HCT116 (cell line): Measurements from ENCODE around the gene MMS19. TPM values are rescaled to one million over a fixed set of nuclear protein-coding genes. Genes with fewer than 3 reads are reported as not detected.
A peak's percentile ranks its signal among the peaks of the same experiment; 100 is the strongest.

ENCODE experiments used
- ATAC-seq: fragments of 200-7000 bp; cut with Tn5 transposase; 2 replicates; pipeline ENCODE4 v1.9.1; 2020; ENCODE audit warnings: mild to moderate bottlenecking, moderate library complexity
- BruUV-seq: library from RNA; stranded (reverse); fragments of 400-500 nt; replicated peaks from 2 replicates; lab custom pipeline; 2021; lab: Mats Ljungman, UMichigan
- CTCF ChIA-PET: fragments of 300-600 bp; sonication (Branson Sonifier 250); formaldehyde crosslinking; loops from one replicate; lab custom pipeline; 2021; ENCODE audit warnings: antibody characterized with exemption; lab: Charles Lee
- POLR2A ChIA-PET: fragments of 300-600, 350-600 bp; sonication (Branson Sonifier 250); formaldehyde crosslinking; loops from one replicate; lab custom pipeline; 2021; ENCODE audit warnings: antibody characterized with exemption; lab: Charles Lee
- RAD21 ChIA-PET, 2 experiments: fragments of 300-600 bp; sonication (Branson Sonifier 250); formaldehyde crosslinking; loops; one replicate each; lab custom pipeline; 2023; ENCODE audit warnings: low total read pairs in 2 of 2; ENCODE audit not compliant: uncharacterized antibody in 2 of 2, unreplicated experiment in 2 of 2, low non-redundant PET in 1 of 2; lab: Charles Lee
- DNase-seq: peaks from one replicate; pipeline ENCODE4 v3.0.0-alpha.2; 2010; ENCODE audit warnings: low read depth, low spot score
- H2AFZ ChIP-seq: fragments of 200-600 bp; shearing (Covaris generic), sonication (generic); 2 replicates; pipeline ENCODE4 v1.6.1; 2017; ENCODE audit warnings: low read depth, mixed run types, mixed read lengths, antibody characterized with exemption, low read length; ENCODE audit not compliant: poor library complexity, severe bottlenecking
- H3K27ac ChIP-seq: 2 replicates; pipeline ENCODE4 v1.5.1; 2012; ENCODE audit warnings: low read depth, low read length
- H3K27me3 ChIP-seq: fragments of 200-600 bp; sonication (generic); 2 replicates; pipeline ENCODE4 v1.6.1; 2016; ENCODE audit warnings: mixed run types, low read length, mixed read lengths; ENCODE audit not compliant: insufficient read depth
- H3K36me3 ChIP-seq, 2 experiments: fragments of 200-500 bp in 1 of 2; fragments of 200-600 bp in 1 of 2; sonication (Bioruptor generic) in 1 of 2; sonication (generic) in 1 of 2; 2 replicates each; pipeline versions ENCODE4 v1.5.1 to v1.6.1; 2014 to 2016; ENCODE audit warnings: low read length in 2 of 2, inconsistent platforms in 1 of 2, mixed read lengths in 1 of 2, mixed run types in 1 of 2; ENCODE audit not compliant: insufficient read depth in 2 of 2, control insufficient read depth in 1 of 2
- H3K4me1 ChIP-seq, 2 experiments: fragments of 200-600 bp in 1 of 2; sonication (generic) in 1 of 2; 2 replicates each; pipeline versions ENCODE4 v1.5.1 to v1.6.1; 2012 to 2017; ENCODE audit warnings: low read length in 2 of 2, inconsistent platforms in 1 of 2, mild to moderate bottlenecking in 1 of 2, mixed read lengths in 1 of 2, mixed run types in 1 of 2, moderate library complexity in 1 of 2; ENCODE audit not compliant: insufficient read depth in 2 of 2, control insufficient read depth in 1 of 2
- H3K4me2 ChIP-seq: fragments of 200-600 bp; sonication (generic); 2 replicates; pipeline ENCODE4 v1.6.1; 2017; ENCODE audit warnings: mixed run types, low read length, mixed read lengths
- H3K4me3 ChIP-seq, 2 experiments: fragments of 200-600 bp in 1 of 2; sonication (generic) in 1 of 2; replicated peaks in 1 of 2; 2 replicates each; pipeline ENCODE4 v1.5.1; 2011 to 2016; ENCODE audit warnings: low read length in 2 of 2, control low read depth in 1 of 2, low read depth in 1 of 2, mild to moderate bottlenecking in 1 of 2, mixed read lengths in 1 of 2, mixed run types in 1 of 2
- H3K79me2 ChIP-seq: fragments of 200-600 bp; sonication (generic); 2 replicates; pipeline ENCODE4 v1.6.1; 2017; ENCODE audit warnings: mild to moderate bottlenecking, mixed run types, low read length, moderate library complexity, mixed read lengths; ENCODE audit not compliant: insufficient read depth
- H3K9ac ChIP-seq: fragments of 200-600 bp; sonication (generic); 2 replicates; pipeline ENCODE4 v1.6.1; 2016; ENCODE audit warnings: low read length, mixed read lengths
- H3K9me2 ChIP-seq: fragments of 200-600 bp; sonication (generic), shearing (Covaris generic); 2 replicates; pipeline ENCODE4 v1.6.1; 2017; ENCODE audit warnings: mixed run types, mild to moderate bottlenecking, moderate library complexity; ENCODE audit not compliant: insufficient read depth
- H3K9me3 ChIP-seq, 2 experiments: fragments of 200-500 bp in 1 of 2; fragments of 200-600 bp in 1 of 2; sonication (Bioruptor generic) in 1 of 2; sonication (generic) in 1 of 2; 2 replicates each; pipeline ENCODE4 v1.6.1; 2014 to 2017; ENCODE audit warnings: low read length in 2 of 2, mixed read lengths in 2 of 2, inconsistent platforms in 1 of 2, low read depth in 1 of 2, mild to moderate bottlenecking in 1 of 2, mixed run types in 1 of 2, moderate library complexity in 1 of 2; ENCODE audit not compliant: control insufficient read depth in 1 of 2, insufficient read depth in 1 of 2
- H4K20me1 ChIP-seq: fragments of 200-600 bp; sonication (generic), shearing (Covaris generic); 2 replicates; pipeline ENCODE4 v1.6.1; 2017; ENCODE audit warnings: mixed run types, mild to moderate bottlenecking, moderate library complexity; ENCODE audit not compliant: insufficient read depth
- CBX3 ChIP-seq: IDR thresholded peaks from 2 replicates; pipeline ENCODE4 v1.6.1; 2012; ENCODE audit warnings: low read depth
- EGR1 ChIP-seq: IDR thresholded peaks from 2 replicates; pipeline ENCODE4 v1.6.1; 2012; ENCODE audit warnings: low read depth
- ELF1 ChIP-seq: IDR thresholded peaks from 2 replicates; pipeline ENCODE4 v1.6.1; 2012; ENCODE audit warnings: low read depth, borderline replicate concordance
- EZH2 ChIP-seq: fragments of 200-600 bp; sonication (generic); IDR thresholded peaks from 2 replicates; pipeline ENCODE4 v1.6.1; 2017; ENCODE audit warnings: antibody characterized with exemption, mixed run types
- EZH2phosphoT487 ChIP-seq: fragments of 200-600 bp; IDR thresholded peaks from 2 replicates; pipeline ENCODE4 v1.6.1; 2018; ENCODE audit warnings: antibody characterized with exemption, borderline replicate concordance
- JUND ChIP-seq: IDR thresholded peaks from 2 replicates; pipeline ENCODE4 v1.6.1; 2012
- POLR2A ChIP-seq: IDR thresholded peaks from 2 replicates; pipeline ENCODE4 v1.7.0; 2011; ENCODE audit warnings: borderline replicate concordance; ENCODE audit not compliant: insufficient read depth, insufficient read length; ENCODE audit errors: extremely low read depth
- POLR2AphosphoS5 ChIP-seq: IDR thresholded peaks from 2 replicates; pipeline ENCODE4 v1.6.1; 2011; ENCODE audit warnings: mild to moderate bottlenecking, low read depth, low read length, moderate library complexity
- SP1 ChIP-seq: IDR thresholded peaks from 2 replicates; pipeline ENCODE4 v1.6.1; 2012; ENCODE audit warnings: low read depth
- TCF7L2 ChIP-seq: IDR thresholded peaks from 2 replicates; pipeline ENCODE4 v1.7.0; 2011; ENCODE audit warnings: borderline replicate concordance, inconsistent platforms; ENCODE audit not compliant: insufficient read depth, insufficient read length; ENCODE audit errors: extremely low read depth
- ZNF274 ChIP-seq: fragments of 200-500 bp; sonication (Bioruptor generic); IDR thresholded peaks from 2 replicates; pipeline ENCODE4 v1.6.1; 2014; ENCODE audit warnings: mild to moderate bottlenecking, low read depth, low read length, inconsistent platforms
- intact Hi-C: fragments of 100-400 bp; cut with micrococcal nuclease; formaldehyde crosslinking; loops from 2 replicates; pipeline ENCODE4 v1.10.0; 2022
- total RNA-seq: library from RNA; stranded (reverse); gene quantifications from one replicate; pipeline ENCODE4 v1.2.1, GENCODE V29; 2021; ENCODE audit not compliant: unreplicated experiment
- TF ChIP-seq, protein P1 (sequence below): IDR thresholded peaks from 2 replicates; pipeline ENCODE4 v1.6.1; 2012
- TF ChIP-seq, protein P2 (sequence below): IDR thresholded peaks from 2 replicates; pipeline ENCODE4 v1.6.1; 2012; ENCODE audit warnings: low read depth
- TF ChIP-seq, protein P3 (sequence below): IDR thresholded peaks from 2 replicates; pipeline ENCODE4 v1.6.1; 2012

Gene MMS19
- total RNA-seq, 1 experiment from 2014 or later: 101 TPM

DNA sequence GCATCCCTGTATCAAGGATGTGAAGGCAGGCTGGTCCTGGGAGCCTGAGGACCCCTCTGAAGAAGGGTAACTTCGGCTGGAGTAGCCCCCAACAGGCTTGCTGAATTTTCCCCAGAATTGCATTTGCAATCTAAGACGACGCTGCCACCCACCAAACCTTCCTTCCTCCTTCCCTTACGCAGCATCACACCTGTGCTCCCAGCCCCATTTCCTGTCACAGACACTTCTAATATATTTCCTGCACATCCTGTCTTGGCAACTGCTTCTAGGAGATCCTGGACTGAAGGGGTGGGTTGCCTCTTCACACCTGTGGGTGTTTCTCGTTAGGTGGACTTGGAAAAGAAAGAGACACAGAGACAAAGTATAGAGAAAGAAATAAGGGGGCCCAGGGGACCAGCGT, 81.7 kb downstream of the MMS19 start:
- no peak for TF ChIP-seq POLR2AphosphoS5
- no peak for TF ChIP-seq EZH2
- TF ChIP-seq, protein P1, sequence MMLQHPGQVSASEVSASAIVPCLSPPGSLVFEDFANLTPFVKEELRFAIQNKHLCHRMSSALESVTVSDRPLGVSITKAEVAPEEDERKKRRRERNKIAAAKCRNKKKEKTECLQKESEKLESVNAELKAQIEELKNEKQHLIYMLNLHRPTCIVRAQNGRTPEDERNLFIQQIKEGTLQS: no peak

DNA sequence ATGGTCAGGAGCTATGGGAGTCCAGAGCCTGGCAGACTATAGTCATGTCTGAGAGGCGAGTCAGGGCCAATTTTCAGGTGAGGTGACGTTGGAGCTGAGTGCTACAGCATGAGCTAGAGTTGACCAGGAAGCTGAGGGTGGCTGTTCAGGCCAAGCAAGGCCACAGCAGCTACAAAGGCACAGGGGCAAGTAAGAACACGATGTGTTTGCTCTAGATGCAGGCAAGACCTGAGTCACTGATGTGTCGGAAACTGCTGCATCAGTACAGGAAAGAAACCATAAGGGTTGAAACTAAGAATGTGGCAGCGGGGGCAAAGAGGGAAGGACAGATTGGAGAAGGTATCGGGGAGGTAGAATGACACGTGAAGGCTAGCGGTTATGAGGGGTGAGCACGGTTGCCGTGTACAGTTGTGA, 85.3 kb downstream of the MMS19 start:
- CTCF ChIA-PET: no interaction called here
- Histone ChIP-seq H2AFZ (no peak overlapping the region), H3K27me3 (no peaks in the 10 kb centered on the region), H3K9ac (peak overlapping the region; percentile 41), H3K4me3 (no peak overlapping the region), H3K36me3 (no peaks in the 10 kb centered on the region), H4K20me1 (no peaks in the 10 kb centered on the region), H3K4me1 (peaks cover 7 to 55% of the 10 kb centered on the region in 2 experiments; a peak in 3 of 4 replicates), H3K4me2 (peak overlapping the region; percentile 47), H3K9me2 (no peaks in the 10 kb centered on the region), H3K27ac (peak overlapping the region; percentile 32), H3K79me2 (no peaks in the 10 kb centered on the region)
- intact Hi-C loops: no loop called here
- peak; percentile 51 for DNase-seq
- ATAC-seq: peak; percentile 73
- no TSS peak for BruUV-seq
- POLR2A ChIA-PET: interaction anchor here (1.3 kb wide), 2 partner anchors 10 to 21 kb away, joined by 3 read pairs; no protein-coding TSS in a partner anchor
- TF ChIP-seq, protein P2, sequence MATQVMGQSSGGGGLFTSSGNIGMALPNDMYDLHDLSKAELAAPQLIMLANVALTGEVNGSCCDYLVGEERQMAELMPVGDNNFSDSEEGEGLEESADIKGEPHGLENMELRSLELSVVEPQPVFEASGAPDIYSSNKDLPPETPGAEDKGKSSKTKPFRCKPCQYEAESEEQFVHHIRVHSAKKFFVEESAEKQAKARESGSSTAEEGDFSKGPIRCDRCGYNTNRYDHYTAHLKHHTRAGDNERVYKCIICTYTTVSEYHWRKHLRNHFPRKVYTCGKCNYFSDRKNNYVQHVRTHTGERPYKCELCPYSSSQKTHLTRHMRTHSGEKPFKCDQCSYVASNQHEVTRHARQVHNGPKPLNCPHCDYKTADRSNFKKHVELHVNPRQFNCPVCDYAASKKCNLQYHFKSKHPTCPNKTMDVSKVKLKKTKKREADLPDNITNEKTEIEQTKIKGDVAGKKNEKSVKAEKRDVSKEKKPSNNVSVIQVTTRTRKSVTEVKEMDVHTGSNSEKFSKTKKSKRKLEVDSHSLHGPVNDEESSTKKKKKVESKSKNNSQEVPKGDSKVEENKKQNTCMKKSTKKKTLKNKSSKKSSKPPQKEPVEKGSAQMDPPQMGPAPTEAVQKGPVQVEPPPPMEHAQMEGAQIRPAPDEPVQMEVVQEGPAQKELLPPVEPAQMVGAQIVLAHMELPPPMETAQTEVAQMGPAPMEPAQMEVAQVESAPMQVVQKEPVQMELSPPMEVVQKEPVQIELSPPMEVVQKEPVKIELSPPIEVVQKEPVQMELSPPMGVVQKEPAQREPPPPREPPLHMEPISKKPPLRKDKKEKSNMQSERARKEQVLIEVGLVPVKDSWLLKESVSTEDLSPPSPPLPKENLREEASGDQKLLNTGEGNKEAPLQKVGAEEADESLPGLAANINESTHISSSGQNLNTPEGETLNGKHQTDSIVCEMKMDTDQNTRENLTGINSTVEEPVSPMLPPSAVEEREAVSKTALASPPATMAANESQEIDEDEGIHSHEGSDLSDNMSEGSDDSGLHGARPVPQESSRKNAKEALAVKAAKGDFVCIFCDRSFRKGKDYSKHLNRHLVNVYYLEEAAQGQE: no peak
- TF ChIP-seq SP1 (no peak), ELF1 (no peak), CBX3 (0 out of 2 replicates have a peak, but pooled peaks have one; percentile 18), TCF7L2 (no peak), POLR2A (no peak), EGR1 (no peak), ZNF274 (no peak), EZH2phosphoT487 (no peak), JUND (peak; percentile 40; the same call in 1 of the 2 replicates)
- TF ChIP-seq, protein P3, sequence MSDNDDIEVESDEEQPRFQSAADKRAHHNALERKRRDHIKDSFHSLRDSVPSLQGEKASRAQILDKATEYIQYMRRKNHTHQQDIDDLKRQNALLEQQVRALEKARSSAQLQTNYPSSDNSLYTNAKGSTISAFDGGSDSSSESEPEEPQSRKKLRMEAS: no peak; the same call in 1 of the 2 replicates
- TF ChIP-seq, all 23 proteins: peak for 2
- no peaks in the 10 kb centered on the region for H3K9me3 ChIP-seq
- RAD21 ChIA-PET: no interaction called here

More for the DNA sequence above, 81.7 kb downstream of the MMS19 start:
- Histone ChIP-seq H3K36me3 (no peaks in the 10 kb centered on the region), H3K4me2 (no peak overlapping the region), H4K20me1 (no peaks in the 10 kb centered on the region), H3K79me2 (no peaks in the 10 kb centered on the region), H3K27me3 (no peaks in the 10 kb centered on the region), H3K4me1 (peaks cover 2 to 33% of the 10 kb centered on the region in 2 experiments; a peak in 3 of 4 replicates), H2AFZ (no peak overlapping the region), H3K27ac (no peak overlapping the region), H3K4me3 (no peak overlapping the region), H3K9me2 (no peaks in the 10 kb centered on the region), H3K9ac (no peak overlapping the region), H3K9me3 (no peaks in the 10 kb centered on the region)
- ChIA-PET RAD21 (no interaction called here), CTCF (no interaction called here), POLR2A (no interaction called here)
- DNase-seq (no peak), ATAC-seq (no peak)
- intact Hi-C loops: no loop called here
- no TSS peak for BruUV-seq
